ENCODE measurements around the gene PTPA.
"Not testable (repeated sequence)": the region's sequence is repeated elsewhere in the genome, so short reads cannot be mapped to it uniquely, and the experiment has no call there.

The PTPA gene

GRCh38 chr9:129191234-129191633 is 80.0 kb downstream of the PTPA start:
- TF ChIP-seq ZNF274 (IDR thresholded peaks at IDR 0.05; ENCODE audit: low read depth, low read length): no peak
- no peak for TF ChIP-seq YY1 (IDR thresholded peaks at IDR 0.05; ENCODE audit: insufficient read depth, insufficient read length)
- no peak for TF ChIP-seq SUZ12 (IDR thresholded peaks at IDR 0.05; ENCODE audit: extremely low read depth, insufficient read depth, insufficient read length)
- Histone ChIP-seq H3K4me3 (ENCODE audit: insufficient read length, low read depth) (no peak overlapping the region), H3K27me3 (ENCODE audit: insufficient read depth, insufficient read length) (peaks cover 8% of the 10 kb centered on the region), H3K9me3 (ENCODE audit: insufficient read depth, low read length) (peaks cover 14% of the 10 kb centered on the region), H3K9ac (ENCODE audit: insufficient read length, low read depth) (no peak overlapping the region), H3K4me1 (ENCODE audit: insufficient read depth, insufficient read length) (peaks cover 4% of the 10 kb centered on the region), H3K36me3 (ENCODE audit: insufficient read depth, insufficient read length, low read length) (no peaks in the 10 kb centered on the region)
- no peak for DNase-seq (ENCODE audit: low read depth, low spot score)

- Histone ChIP-seq H3K4me3 (ENCODE audit: insufficient read length, low read depth) (no peak overlapping the region), H3K36me3 (ENCODE audit: insufficient read depth, insufficient read length, low read length) (no peaks in the 10 kb centered on the region), H3K4me1 (ENCODE audit: insufficient read depth, insufficient read length) (peaks cover 10% of the 10 kb centered on the region), H3K27me3 (ENCODE audit: insufficient read depth, insufficient read length) (peaks cover 20% of the 10 kb centered on the region), H3K9ac (ENCODE audit: insufficient read length, low read depth) (peak overlapping the region; percentile 11), H3K9me3 (ENCODE audit: insufficient read depth, low read length) (0 out of 2 replicates have a peak, but pooled peaks cover 7% of the 10 kb centered on the region)
- no peak for DNase-seq (ENCODE audit: low read depth, low spot score)
- TF ChIP-seq SUZ12 (IDR thresholded peaks at IDR 0.05; ENCODE audit: extremely low read depth, insufficient read depth, insufficient read length) (no peak), YY1 (IDR thresholded peaks at IDR 0.05; ENCODE audit: insufficient read depth, insufficient read length) (no peak), ZNF274 (IDR thresholded peaks at IDR 0.05; ENCODE audit: low read depth, low read length) (no peak)
These were observed 82.4 kb downstream of the PTPA start for GRCh38 chr9:129193655-129194054.

- Histone ChIP-seq H3K27me3 (ENCODE audit: insufficient read depth, insufficient read length) (peaks cover 25% of the 10 kb centered on the region), H3K9ac (ENCODE audit: insufficient read length, low read depth) (no peak overlapping the region), H3K4me3 (ENCODE audit: insufficient read length, low read depth) (no peak overlapping the region), H3K4me1 (ENCODE audit: insufficient read depth, insufficient read length) (peaks cover 11% of the 10 kb centered on the region), H3K36me3 (ENCODE audit: insufficient read depth, insufficient read length, low read length) (no peaks in the 10 kb centered on the region), H3K9me3 (ENCODE audit: insufficient read depth, low read length) (0 out of 2 replicates have a peak, but pooled peaks cover 7% of the 10 kb centered on the region)
- TF ChIP-seq YY1 (IDR thresholded peaks at IDR 0.05; ENCODE audit: insufficient read depth, insufficient read length) (no peak), SUZ12 (IDR thresholded peaks at IDR 0.05; ENCODE audit: extremely low read depth, insufficient read depth, insufficient read length) (no peak), ZNF274 (IDR thresholded peaks at IDR 0.05; ENCODE audit: low read depth, low read length) (no peak)
- DNase-seq (ENCODE audit: low read depth, low spot score): no peak
These were observed 83.0 kb downstream of the PTPA start for GRCh38 chr9:129194221-129194620.

GRCh38 chr9:129195606-129196005 is 84.4 kb downstream of the PTPA start:
- no peaks in the 10 kb centered on the region for H3K36me3 ChIP-seq (ENCODE audit: insufficient read depth, insufficient read length, low read length)
- H3K27me3 ChIP-seq (ENCODE audit: insufficient read depth, insufficient read length): peaks cover 25% of the 10 kb centered on the region
- H3K4me3 ChIP-seq (ENCODE audit: insufficient read length, low read depth): no peak overlapping the region
- no peak for TF ChIP-seq SUZ12 (IDR thresholded peaks at IDR 0.05; ENCODE audit: extremely low read depth, insufficient read depth, insufficient read length)
- no peak for TF ChIP-seq ZNF274 (IDR thresholded peaks at IDR 0.05; ENCODE audit: low read depth, low read length)
- no peak for TF ChIP-seq YY1 (IDR thresholded peaks at IDR 0.05; ENCODE audit: insufficient read depth, insufficient read length)
- 0 out of 2 replicates have a peak, but pooled peaks cover 7% of the 10 kb centered on the region for H3K9me3 ChIP-seq (ENCODE audit: insufficient read depth, low read length)
- no peak overlapping the region for H3K9ac ChIP-seq (ENCODE audit: insufficient read length, low read depth)
- no peak for DNase-seq (ENCODE audit: low read depth, low spot score)
- H3K4me1 ChIP-seq (ENCODE audit: insufficient read depth, insufficient read length): peaks cover 11% of the 10 kb centered on the region

- H3K36me3 ChIP-seq (ENCODE audit: insufficient read depth, insufficient read length, low read length); DNase-seq (ENCODE audit: low read depth, low spot score); H3K4me3 ChIP-seq (ENCODE audit: insufficient read length, low read depth); H3K9me3 ChIP-seq (ENCODE audit: insufficient read depth, low read length); H3K9ac ChIP-seq (ENCODE audit: insufficient read length, low read depth): not testable (repeated sequence)
- peaks cover 11% of the 10 kb centered on the region for H3K4me1 ChIP-seq (ENCODE audit: insufficient read depth, insufficient read length)
- H3K27me3 ChIP-seq (ENCODE audit: insufficient read depth, insufficient read length): peaks cover 25% of the 10 kb centered on the region
These were observed 85.8 kb downstream of the PTPA start for GRCh38 chr9:129197045-129197444.

GRCh38 chr9:129197978-129198318 is 86.7 kb downstream of the PTPA start:
- Histone ChIP-seq H3K9me3 (ENCODE audit: insufficient read depth, low read length) (0 out of 2 replicates have a peak, but pooled peaks cover 7% of the 10 kb centered on the region), H3K9ac (ENCODE audit: insufficient read length, low read depth) (peak overlapping the region; percentile 51), H3K4me3 (ENCODE audit: insufficient read length, low read depth) (no peak overlapping the region), H3K4me1 (ENCODE audit: insufficient read depth, insufficient read length) (peaks cover 11% of the 10 kb centered on the region), H3K27me3 (ENCODE audit: insufficient read depth, insufficient read length) (peaks cover 25% of the 10 kb centered on the region), H3K36me3 (ENCODE audit: insufficient read depth, insufficient read length, low read length) (no peaks in the 10 kb centered on the region)
- no peak for DNase-seq (ENCODE audit: low read depth, low spot score)
- TF ChIP-seq YY1 (IDR thresholded peaks at IDR 0.05; ENCODE audit: insufficient read depth, insufficient read length): no peak
- no peak for TF ChIP-seq ZNF274 (IDR thresholded peaks at IDR 0.05; ENCODE audit: low read depth, low read length)
- TF ChIP-seq SUZ12 (IDR thresholded peaks at IDR 0.05; ENCODE audit: extremely low read depth, insufficient read depth, insufficient read length): no peak
